Common myeloid progenitor, CD34-positive (primary cell): ENCODE results near the gene PMM1.
"Not testable (repeated sequence)": the region's sequence is repeated elsewhere in the genome, so short reads cannot be mapped to it uniquely, and the experiment has no call there.

Experiments used
- CTCF ChIA-PET: fragments of 350-600 bp; sonication (Branson Sonifier 250); formaldehyde crosslinking; loops from one replicate; lab custom pipeline; 2021; ENCODE audit warnings: antibody characterized with exemption; lab: Charles Lee
- POLR2A ChIA-PET: fragments of 350-600 bp; sonication (Branson Sonifier 250); formaldehyde crosslinking; loops from one replicate; lab custom pipeline; 2021; ENCODE audit warnings: antibody characterized with exemption; lab: Charles Lee
- DNase-seq, 3 donors: peaks; one replicate each; pipeline versions ENCODE4 v3.0.0 to v3.0.0-alpha.2; 2013
- H3K27ac ChIP-seq, 2 experiments: 1 replicate in 1 of 2; 2 replicates in 1 of 2; pipeline ENCODE4 v1.7.0; 2013; ENCODE audit warnings: inconsistent platforms in 2 of 2, low read length in 2 of 2, mild to moderate bottlenecking in 2 of 2, low read depth in 1 of 2, moderate library complexity in 1 of 2; ENCODE audit not compliant: severe bottlenecking in 2 of 2, insufficient read depth in 1 of 2, poor library complexity in 1 of 2
- H3K27me3 ChIP-seq, 5 experiments: replicated peaks in 2 of 5; 1 replicate in 3 of 5; 2 replicates in 2 of 5; pipeline versions ENCODE4 v1.6.1 to v1.7.0; 2013; ENCODE audit warnings: low read length in 4 of 5, mild to moderate bottlenecking in 2 of 5, moderate library complexity in 2 of 5, inconsistent platforms in 1 of 5; ENCODE audit not compliant: insufficient read depth in 5 of 5, control insufficient read depth in 4 of 5
- H3K36me3 ChIP-seq, 4 experiments: 1 replicate in 2 of 4; 2 replicates in 2 of 4; pipeline versions ENCODE4 v1.6.1 to v1.7.0; 2013; ENCODE audit warnings: low read length in 3 of 4, control low read depth in 1 of 4, mild to moderate bottlenecking in 1 of 4; ENCODE audit not compliant: control insufficient read depth in 4 of 4, insufficient read depth in 4 of 4
- H3K4me1 ChIP-seq, 4 experiments: 1 replicate in 3 of 4; 2 replicates in 1 of 4; pipeline versions ENCODE4 v1.6.1 to v1.7.1; 2013; ENCODE audit warnings: low read length in 3 of 4, mild to moderate bottlenecking in 3 of 4, control low read depth in 1 of 4, inconsistent platforms in 1 of 4, moderate library complexity in 1 of 4; ENCODE audit not compliant: control insufficient read depth in 4 of 4, insufficient read depth in 4 of 4; ENCODE audit errors: control extremely low read depth in 1 of 4
- H3K4me3 ChIP-seq, 7 experiments: 1 replicate in 4 of 7; 2 replicates in 3 of 7; pipeline versions ENCODE4 v1.5.1 to v1.7.0; 2013; ENCODE audit warnings: mild to moderate bottlenecking in 7 of 7, low read length in 6 of 7, moderate library complexity in 6 of 7, inconsistent platforms in 2 of 7, low read depth in 2 of 7, control low read depth in 1 of 7; ENCODE audit not compliant: insufficient read depth in 4 of 7, control insufficient read depth in 1 of 7; ENCODE audit errors: extremely low read depth in 1 of 7
- H3K9me3 ChIP-seq, 5 experiments: 1 replicate in 4 of 5; 2 replicates in 1 of 5; pipeline versions ENCODE4 v1.6.1 to v1.7.1; 2013; ENCODE audit warnings: low read length in 4 of 5, mild to moderate bottlenecking in 2 of 5, inconsistent platforms in 1 of 5, low read depth in 1 of 5, moderate library complexity in 1 of 5; ENCODE audit not compliant: control insufficient read depth in 4 of 5, insufficient read depth in 2 of 5; ENCODE audit errors: control extremely low read depth in 1 of 5
- WGBS: methylation state at CpG from one replicate; pipeline ENCODE4 v1.1.5; 2013; ENCODE audit not compliant: insufficient coverage; 5-methylcytosine and 5-hydroxymethylcytosine counted together

PMM1 gene

GRCh38 chr22:41598891-41599635 is 9.4 kb upstream of the PMM1 start:
- Histone ChIP-seq H3K9me3 (no peaks in the 10 kb centered on the region), H3K36me3 (peaks cover 3 to 30% (median 17%) of the 10 kb centered on the region in 4 experiments), H3K4me1 (peaks cover 0 to 1% (median 0%) of the 10 kb centered on the region in 4 experiments), H3K27ac (no peak overlapping the region), H3K27me3 (peaks cover 0 to 86% (median 42%) of the 10 kb centered on the region in 5 experiments), H3K4me3 (no peak overlapping the region)
- ChIA-PET POLR2A (no interaction called here), CTCF (interaction anchor here (0.9 to 4.7 kb wide), 7 partner anchors 10 to 97 kb away, joined by 3 to 82 read pairs (median 4); partner anchors contain the start of gene PMM1)
- WGBS: 98% methylated on average over 7 of the region's 8 CpGs
- DNase-seq: no peak

DNA sequence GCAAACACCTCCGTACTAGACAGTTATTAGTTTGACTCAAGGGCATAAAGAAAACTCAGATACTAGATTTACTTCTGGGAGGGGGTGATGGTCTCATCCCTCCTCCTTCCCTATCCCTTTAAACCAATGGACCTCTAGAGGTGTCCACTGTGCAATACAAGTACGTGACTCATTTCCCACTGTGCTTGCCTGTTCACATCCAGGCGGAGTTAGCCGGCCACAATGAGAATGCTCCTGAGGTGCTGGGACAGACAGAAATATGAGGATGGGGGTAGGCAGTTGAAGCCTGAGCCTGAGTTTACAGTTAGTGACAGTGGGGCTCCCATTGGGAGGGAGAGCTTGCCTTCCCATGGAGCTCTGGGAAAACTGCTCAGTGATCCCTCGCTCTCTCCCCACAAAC is 8.4 kb upstream of the PMM1 start:
- H3K4me3 ChIP-seq: no peak overlapping the region
- CTCF ChIA-PET: interaction anchor here (0.7 to 4.7 kb wide), 23 partner anchors 7 to 221 kb away, joined by 3 to 82 read pairs (median 4); partner anchors contain the start of genes PHF5A, PMM1 and POLR3H
- no peak for DNase-seq
- 100% methylated on average over 1 of the region's 5 CpGs for WGBS
- peaks cover 0 to 89% (median 41%) of the 10 kb centered on the region in 5 experiments for H3K27me3 ChIP-seq
- H3K27ac ChIP-seq: no peak overlapping the region
- POLR2A ChIA-PET: interaction anchor here (0.6 kb wide), 1 partner anchor 575 kb away, joined by 3 read pairs; no protein-coding TSS in a partner anchor
- no peaks in the 10 kb centered on the region for H3K4me1 ChIP-seq
- no peaks in the 10 kb centered on the region for H3K9me3 ChIP-seq
- peaks cover 3 to 29% (median 16%) of the 10 kb centered on the region in 4 experiments for H3K36me3 ChIP-seq

GRCh38 chr22:41597635-41597953 is 8.0 kb upstream of the PMM1 start:
- Histone ChIP-seq H3K27ac (no peak overlapping the region), H3K4me3 (no peak overlapping the region), H3K27me3 (peaks cover 0 to 87% (median 39%) of the 10 kb centered on the region in 5 experiments), H3K9me3 (no peaks in the 10 kb centered on the region), H3K4me1 (no peaks in the 10 kb centered on the region), H3K36me3 (peaks cover 3 to 24% (median 11%) of the 10 kb centered on the region in 4 experiments)
- WGBS: 88% methylated on average over 1 of the region's 2 CpGs
- DNase-seq: no peak
- ChIA-PET POLR2A (no interaction called here), CTCF (interaction anchor here (0.7 to 4.7 kb wide), 29 partner anchors 8 to 220 kb away, joined by 3 to 82 read pairs (median 4); partner anchors contain the start of genes CSDC2, PHF5A, PMM1 and POLR3H)

- H3K4me3 ChIP-seq: no peak overlapping the region
- no peaks in the 10 kb centered on the region for H3K9me3 ChIP-seq
- H3K27ac ChIP-seq: no peak overlapping the region
- POLR2A ChIA-PET: interaction anchor here (0.6 kb wide), 1 partner anchor 37 kb away, joined by 3 read pairs; no protein-coding TSS in a partner anchor
- peak; percentile 44 to 51 (median 47) for DNase-seq
- CTCF ChIA-PET: interaction anchor here (0.6 to 4.7 kb wide), 36 partner anchors 8 to 219 kb away, joined by 3 to 82 read pairs (median 4); partner anchors contain the start of genes CSDC2, PHF5A, PMM1 and POLR3H
- H3K27me3 ChIP-seq: peaks cover 0 to 81% (median 33%) of the 10 kb centered on the region in 5 experiments
- H3K36me3 ChIP-seq: peaks cover 0 to 18% (median 8%) of the 10 kb centered on the region in 4 experiments
- H3K4me1 ChIP-seq: no peaks in the 10 kb centered on the region
- WGBS: 65% methylated on average over 12 of the region's 13 CpGs
Observed at GRCh38 chr22:41596776-41597634, 7.4 kb upstream of the PMM1 start.

- H3K27me3 ChIP-seq: peaks cover 0 to 68% (median 31%) of the 10 kb centered on the region in 5 experiments
- H3K36me3 ChIP-seq: peaks cover 0 to 10% (median 5%) of the 10 kb centered on the region in 4 experiments
- no peak overlapping the region for H3K4me3 ChIP-seq
- POLR2A ChIA-PET: no interaction called here
- no peaks in the 10 kb centered on the region for H3K9me3 ChIP-seq
- H3K4me1 ChIP-seq: peaks cover 0 to under 1% (median 0%) of the 10 kb centered on the region in 4 experiments
- CTCF ChIA-PET: no interaction called here
- no peak for DNase-seq
- H3K27ac ChIP-seq: no peak overlapping the region
- WGBS: 97% methylated on average over 3 of the region's 5 CpGs
Observed at GRCh38 chr22:41595703-41596102, 6.1 kb upstream of the PMM1 start.

- 98% methylated on average over 48 of the region's 51 CpGs for WGBS
- ChIA-PET CTCF (interaction anchor here (0.6 kb wide), 1 partner anchor 1457 kb away, joined by 3 read pairs; no protein-coding TSS in a partner anchor), POLR2A (interaction anchor here (0.6 kb wide), 2 partner anchors 23 to 690 kb away, joined by 3 read pairs; no protein-coding TSS in a partner anchor)
- Histone ChIP-seq H3K27me3 (peaks cover 0 to 50% (median 18%) of the 10 kb centered on the region in 5 experiments), H3K4me1 (peaks cover 0 to 13% (median 10%) of the 10 kb centered on the region in 4 experiments)
- not testable (repeated sequence) for H3K9me3 ChIP-seq, DNase-seq, H3K27ac ChIP-seq, H3K4me3 ChIP-seq, H3K36me3 ChIP-seq
Observed at GRCh38 chr22:41593336-41593960, 3.8 kb upstream of the PMM1 start.
